Medulla oblongata (tissue), 1 donor: ENCODE data around the gene ZNF205.
"Not testable (repeated sequence)": the region's sequence is repeated elsewhere in the genome, so short reads cannot be mapped to it uniquely, and the experiment has no call there.

Experiments
- DNase-seq: peaks from one replicate; pipeline ENCODE4 v3.0.0-alpha.2; 2015; ENCODE audit errors: extremely low spot score

The ZNF205 gene

GRCh38 chr16:3131755-3132377, 19.5 kb downstream of the ZNF205 start:
- no peak for DNase-seq

GRCh38 chr16:3133844-3134243, 21.5 kb downstream of the ZNF205 start:
- no peak for DNase-seq

DNA sequence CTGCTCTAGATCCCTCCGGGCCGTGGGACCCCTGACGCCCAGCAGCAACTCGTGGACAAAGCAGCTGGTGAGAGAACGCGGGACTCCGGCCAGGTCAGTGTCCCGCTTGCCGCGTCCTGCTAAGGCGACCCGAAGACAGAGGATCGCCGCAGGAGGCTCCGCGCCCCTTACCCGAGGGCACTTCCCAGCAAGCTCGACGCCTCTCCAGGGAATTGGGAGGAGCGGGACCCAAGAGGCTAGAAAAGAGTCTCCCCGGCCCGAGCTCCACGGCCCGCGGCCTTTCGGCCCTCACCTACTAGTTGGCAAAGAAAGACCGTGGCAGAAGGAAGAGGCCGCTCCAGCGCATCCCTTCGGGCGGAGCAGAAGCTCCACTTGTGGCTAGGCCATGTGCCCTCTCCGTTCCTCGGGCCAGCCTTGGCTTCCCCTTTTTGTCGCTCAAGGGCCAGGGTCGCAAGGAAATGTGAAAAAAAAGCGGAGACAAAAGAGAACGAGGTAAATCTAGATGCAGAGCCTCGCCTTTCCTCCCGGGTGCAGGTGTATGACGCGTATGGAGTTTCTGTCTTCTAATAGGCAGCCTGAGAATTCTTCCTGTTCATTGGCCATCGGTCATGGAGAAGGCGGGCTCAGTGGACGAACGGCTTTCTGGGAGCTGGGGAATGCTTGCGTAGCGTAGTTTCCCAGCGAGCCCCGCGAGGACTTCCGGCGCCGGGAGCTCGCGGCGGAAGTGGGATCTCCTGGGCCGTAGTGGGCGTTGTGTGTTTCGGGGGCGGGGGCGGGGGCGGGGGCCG, 22.1 kb downstream of the ZNF205 start, which contains the start of gene ZNF213:
TSS of gene ZNF213 (plus strand) at position 692 of the 788 bp plus-strand sequence. CDS start 2,252 bp downstream, outside the sequence.
- peak; percentile 99 for DNase-seq

- DNase-seq: peak; percentile 37
Measured at GRCh38 chr16:3135126-3135715, 22.8 kb downstream of the ZNF205 start.

DNA sequence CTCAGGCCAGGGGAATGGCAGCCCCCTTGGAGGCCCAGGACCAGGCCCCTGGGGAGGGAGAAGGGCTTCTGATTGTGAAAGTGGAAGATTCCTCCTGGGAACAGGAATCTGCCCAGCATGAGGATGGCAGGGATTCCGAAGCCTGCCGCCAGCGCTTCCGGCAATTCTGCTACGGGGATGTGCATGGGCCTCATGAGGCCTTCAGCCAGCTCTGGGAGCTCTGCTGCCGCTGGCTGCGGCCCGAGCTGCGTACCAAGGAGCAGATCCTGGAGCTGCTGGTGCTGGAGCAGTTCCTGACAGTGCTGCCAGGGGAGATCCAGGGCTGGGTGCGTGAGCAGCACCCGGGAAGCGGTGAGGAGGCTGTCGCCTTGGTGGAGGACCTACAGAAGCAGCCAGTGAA, 24.9 kb downstream of the ZNF205 start:
- DNase-seq: no peak

GRCh38 chr16:3138342-3138741, 26.0 kb downstream of the ZNF205 start:
- no peak for DNase-seq

GRCh38 chr16:3138823-3139426, 26.5 kb downstream of the ZNF205 start:
- no peak for DNase-seq

- DNase-seq: not testable (repeated sequence)
Measured at GRCh38 chr16:3139561-3139960, 27.2 kb downstream of the ZNF205 start.

- DNase-seq: no peak
Measured at GRCh38 chr16:3140603-3141427, 28.4 kb downstream of the ZNF205 start.

- DNase-seq: no peak
Measured at GRCh38 chr16:3141781-3142311, 29.5 kb downstream of the ZNF205 start.

- no peak for DNase-seq
Measured at GRCh38 chr16:3142327-3142726, 29.9 kb downstream of the ZNF205 start.

GRCh38 chr16:3142770-3143169, 30.4 kb downstream of the ZNF205 start:
- no peak for DNase-seq

DNA sequence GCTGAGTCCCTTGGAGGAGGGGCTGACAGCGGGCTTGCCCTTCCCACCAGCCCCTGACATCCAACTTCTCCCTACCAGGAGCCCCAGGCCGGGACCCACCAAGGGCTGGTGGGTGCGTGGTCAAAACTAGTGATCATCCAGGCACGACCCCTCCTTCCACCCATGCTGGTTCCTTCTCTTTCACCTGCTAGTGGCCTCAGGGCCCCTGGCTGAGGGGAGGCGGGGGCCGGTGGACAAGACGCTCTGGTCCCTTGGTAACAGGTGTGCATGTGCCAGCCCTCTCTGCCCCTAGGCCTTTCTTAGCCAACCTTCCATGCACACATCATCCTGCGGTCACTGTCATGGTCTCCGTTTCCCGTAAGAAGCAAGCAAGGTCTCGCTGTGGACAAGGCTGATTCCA, 30.8 kb downstream of the ZNF205 start:
- no peak for DNase-seq

DNA sequence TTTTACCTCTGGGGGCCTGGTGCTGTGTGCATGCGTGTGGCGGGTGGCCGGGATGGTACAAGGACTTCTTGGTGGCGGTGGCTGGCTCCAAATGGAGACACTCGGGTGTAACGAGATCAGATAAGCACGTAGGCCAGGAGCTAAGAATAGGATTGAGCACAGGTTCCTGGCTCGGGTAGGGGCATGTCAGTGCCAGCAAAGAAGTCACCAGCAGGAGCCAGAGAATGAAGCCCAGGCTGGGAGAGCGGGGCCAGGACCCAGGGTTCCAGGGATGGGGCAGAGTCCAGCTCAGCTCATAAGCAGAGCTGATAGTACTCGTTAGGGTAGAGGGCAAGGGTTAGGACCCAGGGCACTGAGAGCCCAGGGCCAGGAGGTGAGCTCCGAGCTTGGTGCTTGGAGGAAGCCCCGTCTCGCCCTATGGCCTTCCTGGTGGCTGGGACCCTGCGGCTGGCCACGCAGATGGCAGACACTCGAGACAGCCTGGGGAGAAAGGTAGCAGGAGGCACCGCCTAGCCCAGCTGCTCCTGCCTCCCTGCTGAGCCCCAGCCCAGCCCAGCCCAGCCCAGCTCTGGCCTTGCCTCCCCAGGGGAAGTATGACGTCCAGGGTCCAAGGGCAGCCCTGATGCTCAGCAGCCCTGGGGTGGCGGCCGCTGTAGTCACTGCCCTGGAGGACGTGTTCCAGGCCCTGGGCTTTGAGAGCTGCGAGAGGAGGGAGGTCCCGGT, 31.4 kb downstream of the ZNF205 start:
- no peak for DNase-seq

DNA sequence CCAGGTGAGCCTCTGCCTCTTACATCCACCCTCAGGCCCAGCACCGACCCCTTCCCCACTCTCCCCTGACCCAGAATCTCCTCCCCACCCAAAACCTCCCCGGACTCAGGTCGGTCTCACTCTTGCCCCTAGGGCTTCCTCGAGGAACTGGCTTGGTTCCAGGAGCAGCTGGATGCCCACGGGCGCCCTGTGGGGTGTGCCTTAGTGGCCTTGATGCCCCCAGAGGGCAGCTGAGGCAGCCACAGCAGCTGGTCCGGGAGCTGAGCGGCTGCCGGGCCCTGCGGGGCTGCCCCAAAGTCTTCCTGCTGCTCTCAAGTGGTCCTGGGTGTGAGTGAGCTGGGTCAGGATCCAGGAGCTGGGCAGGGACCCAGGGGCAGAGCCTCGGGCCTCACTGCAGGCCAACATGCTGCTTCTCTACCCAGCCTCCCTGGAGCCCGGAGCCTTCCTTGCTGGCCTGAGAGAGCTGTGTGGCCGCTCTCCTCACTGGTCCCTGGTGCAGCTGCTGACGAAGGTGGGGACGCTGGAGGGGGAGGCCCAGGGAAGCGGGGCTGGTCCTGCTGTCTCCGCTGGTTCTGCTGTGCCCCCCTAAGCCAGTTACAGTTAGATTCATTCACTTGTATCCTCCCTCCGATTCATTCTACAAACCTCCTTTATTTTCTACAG, 32.1 kb downstream of the ZNF205 start:
- no peak for DNase-seq

DNA sequence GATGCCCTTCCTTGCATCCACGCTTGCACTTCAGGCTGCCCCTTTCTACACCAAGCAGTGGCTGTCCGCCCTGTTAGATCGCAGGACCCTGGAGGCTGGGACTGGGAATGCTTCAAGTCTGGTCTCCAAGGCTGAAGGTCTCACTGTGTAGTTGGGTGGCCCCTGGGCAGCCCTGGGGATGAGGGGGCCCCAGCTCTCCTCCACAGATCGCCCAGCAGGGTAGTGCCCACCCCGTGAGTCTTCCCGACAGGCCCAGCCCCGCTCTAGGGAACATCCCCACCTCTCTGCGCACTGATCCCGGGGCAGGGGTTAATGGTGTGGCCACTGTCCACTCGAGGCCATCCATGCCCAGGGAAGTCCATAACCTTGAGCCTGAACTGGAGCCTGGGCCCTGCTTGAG, 32.8 kb downstream of the ZNF205 start:
- DNase-seq: no peak

GRCh38 chr16:3145660-3146059, 33.3 kb downstream of the ZNF205 start:
- no peak for DNase-seq

DNA sequence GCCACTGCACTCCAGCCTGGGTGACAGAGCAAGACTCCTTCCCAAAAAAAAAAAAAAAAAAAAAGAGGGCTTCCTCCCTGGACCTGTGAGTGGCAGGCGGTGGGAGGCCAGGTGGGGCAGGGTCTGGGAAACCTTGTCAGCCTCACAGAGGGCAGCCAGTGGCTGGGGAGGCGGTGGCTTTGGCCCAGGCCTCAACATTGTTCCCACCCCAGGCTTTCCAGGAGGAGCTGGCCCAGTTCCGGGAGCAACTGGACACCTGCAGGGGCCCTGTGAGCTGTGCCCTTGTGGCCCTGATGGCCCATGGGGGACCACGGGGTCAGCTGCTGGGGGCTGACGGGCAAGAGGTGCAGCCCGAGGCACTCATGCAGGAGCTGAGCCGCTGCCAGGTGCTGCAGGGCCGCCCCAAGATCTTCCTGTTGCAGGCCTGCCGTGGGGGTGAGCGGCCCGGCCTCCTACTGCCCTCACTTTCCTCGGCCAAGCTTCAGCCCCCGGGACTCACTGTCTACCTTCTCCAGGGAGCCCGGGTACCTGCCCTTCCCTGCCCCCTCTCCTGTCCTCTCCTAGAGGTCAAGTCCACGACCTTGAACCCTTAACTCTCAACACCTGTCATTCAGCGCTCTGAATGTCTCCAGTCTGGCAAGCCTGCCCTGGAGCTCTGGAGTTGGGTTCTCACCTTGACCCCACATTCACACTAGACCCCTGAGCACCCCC, 34.8 kb downstream of the ZNF205 start:
- DNase-seq: no peak

- DNase-seq: no peak
Measured at GRCh38 chr16:3147757-3148104, 35.3 kb downstream of the ZNF205 start.
